Midbrain (tissue), 1 donor: Measurements from ENCODE around the gene PCDHGA12.
"Not testable (repeated sequence)": the region's sequence is repeated elsewhere in the genome, so short reads cannot be mapped to it uniquely, and the experiment has no call there.

Experiments used
- DNase-seq: peaks from one replicate; lab custom pipeline; 2025; lab: John Stamatoyannopoulos, UW

PCDHGA12 gene

GRCh38 chr5:141407790-141408505, 22.4 kb upstream of the PCDHGA12 start, which contains the start of gene PCDHGB6:
PCDHGB6 (plus strand) TSS chr5:141408021; CDS start chr5:141408203, 182 bp downstream.
- DNase-seq: not testable (repeated sequence)

GRCh38 chr5:141409598-141410306, 20.6 kb upstream of the PCDHGA12 start:
- no peak for DNase-seq

- DNase-seq: no peak
These were observed 18.7 kb upstream of the PCDHGA12 start for GRCh38 chr5:141411575-141411974.

GRCh38 chr5:141412854-141413539, 17.3 kb upstream of the PCDHGA12 start, which contains the start of gene PCDHGA10:
PCDHGA10 (plus strand) TSS chr5:141412987; CDS start chr5:141413176, 189 bp downstream.
- peak; percentile 11 for DNase-seq

- no peak for DNase-seq
These were observed 16.7 kb upstream of the PCDHGA12 start for GRCh38 chr5:141413540-141414069.

GRCh38 chr5:141414548-141415274, 15.6 kb upstream of the PCDHGA12 start:
- not testable (repeated sequence) for DNase-seq

- DNase-seq: not testable (repeated sequence)
These were observed 15.1 kb upstream of the PCDHGA12 start for GRCh38 chr5:141415275-141415618.

- peak; percentile 41 for DNase-seq
These were observed 12.7 kb upstream of the PCDHGA12 start, which contains the start of gene PCDHGB7 for GRCh38 chr5:141417494-141418172. PCDHGB7 (plus strand) TSS chr5:141417677; CDS start chr5:141417860, 183 bp downstream.

GRCh38 chr5:141419074-141419880, 11.0 kb upstream of the PCDHGA12 start:
- DNase-seq: no peak

GRCh38 chr5:141420855-141421488, 9.3 kb upstream of the PCDHGA12 start, which contains the start of gene PCDHGA11:
PCDHGA11 (plus strand) TSS chr5:141421051; CDS start chr5:141421228, 177 bp downstream.
- no peak for DNase-seq

- no peak for DNase-seq
These were observed 8.8 kb upstream of the PCDHGA12 start for GRCh38 chr5:141421489-141421855.

- no peak for DNase-seq
These were observed 7.5 kb upstream of the PCDHGA12 start for GRCh38 chr5:141422742-141423291.

GRCh38 chr5:141427783-141428426, 2.4 kb upstream of the PCDHGA12 start:
- no peak for DNase-seq

- no peak for DNase-seq
These were observed 979 bp downstream of the PCDHGA12 start for GRCh38 chr5:141431286-141431685.

- not testable (repeated sequence) for DNase-seq
These were observed 2.0 kb downstream of the PCDHGA12 start for GRCh38 chr5:141432308-141432707.

GRCh38 chr5:141432726-141433125, 2.4 kb downstream of the PCDHGA12 start:
- DNase-seq: not testable (repeated sequence)

- no peak for DNase-seq
These were observed 3.7 kb downstream of the PCDHGA12 start for GRCh38 chr5:141434006-141434405.

GRCh38 chr5:141437221-141437620, 6.9 kb downstream of the PCDHGA12 start:
- no peak for DNase-seq
